ENCODE measurements around the gene LRRC10. TPM values are rescaled to one million over a fixed set of nuclear protein-coding genes. Genes with fewer than 3 reads are reported as not detected.

The LRRC10 gene
- total and polyA plus RNA-seq, 2 donors (not counting 3 experiments of a cell fraction or from before 2014, with no cell fraction given): not detected

DNA sequence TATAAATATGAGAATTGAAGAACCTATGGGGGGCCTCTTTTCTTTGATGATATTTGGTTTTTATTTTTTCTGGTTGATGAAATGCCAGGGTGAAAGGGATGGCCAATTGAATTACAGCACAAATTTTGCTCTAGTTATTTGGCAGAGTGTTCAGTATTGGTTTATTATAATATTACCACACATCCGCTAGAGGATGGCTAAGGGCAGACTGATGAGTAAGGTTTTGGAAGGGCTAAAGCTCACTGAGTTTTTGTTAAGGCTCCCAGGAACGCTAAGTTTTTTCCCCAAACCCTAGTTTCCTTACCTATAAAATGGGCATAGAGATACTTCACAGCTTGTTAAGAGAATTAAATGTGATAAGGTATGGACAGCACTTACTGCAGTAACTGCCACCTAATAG, 34.3 kb upstream of the LRRC10 start:
- dilution Hi-C loops (cut with MboI; ENCODE audit: extremely low pct_ligation_motif_present, low sequenced_read_pairs) (no loop called here), intact Hi-C loops (cut with micrococcal nuclease) (no loop called here)
- H3K9me1 ChIP-seq (replicated peaks; ENCODE audit: control insufficient read depth, extremely low read depth, insufficient read depth, low read length): no peaks in the 10 kb centered on the region
- TF ChIP-seq MYC (IDR thresholded peaks at IDR 0.05; ENCODE audit: low read depth, low read length): no peak
- no peak for TF ChIP-seq EZH2 (IDR thresholded peaks at IDR 0.05; ENCODE audit: borderline replicate concordance, low read depth, low read length, severe bottlenecking)
- no peak overlapping the region for H3K4me2 ChIP-seq (ENCODE audit: insufficient read depth, low read length)
- no peak for FAIRE-seq
- H3K9me3 ChIP-seq (replicated peaks; ENCODE audit: control insufficient read depth, insufficient read depth, low read length): no peaks in the 10 kb centered on the region
- H3K9ac ChIP-seq (replicated peaks; ENCODE audit: extremely low read depth, insufficient read depth, low read length): no peak overlapping the region
- H3K27ac ChIP-seq (ENCODE audit: insufficient read depth, low read depth, low read length): no peak overlapping the region
- no peaks in the 10 kb centered on the region for H3K36me3 ChIP-seq (ENCODE audit: control insufficient read depth in 2 of 2, extremely low read depth in 1 of 2, insufficient read depth in 2 of 2, low read length in 2 of 2)
- no peaks in the 10 kb centered on the region for H3K79me2 ChIP-seq (ENCODE audit: control insufficient read depth, insufficient read depth, low read length)
- H4K20me1 ChIP-seq (replicated peaks; ENCODE audit: control insufficient read depth, extremely low read depth, insufficient read depth, low read length): no peaks in the 10 kb centered on the region
- POLR2A ChIA-PET: no interaction called here
- CTCF ChIA-PET: interaction anchor here (1.3 to 1.4 kb wide), 2 partner anchors 22 to 287 kb away, joined by 3 to 4 read pairs; no protein-coding TSS in a partner anchor
- H2AFZ ChIP-seq (ENCODE audit: low read depth, low read length): no peak overlapping the region
- H3K4me1 ChIP-seq (ENCODE audit: control insufficient read depth, extremely low read depth, insufficient read depth, low read length): no peaks in the 10 kb centered on the region
- no TSS peak for BruUV-seq (replicated peaks)
- H3K27me3 ChIP-seq (ENCODE audit: control insufficient read depth in 2 of 2, insufficient read depth in 2 of 2, low read length in 2 of 2): peaks cover 0 to 3% of the 10 kb centered on the region in 2 experiments
- no peak for DNase-seq (ENCODE audit: low read depth, low spot score)
- H3K4me3 ChIP-seq (replicated peaks in 1 of 3; ENCODE audit: insufficient read depth in 1 of 3, low read depth in 1 of 3, low read length in 3 of 3): no peak overlapping the region

DNA sequence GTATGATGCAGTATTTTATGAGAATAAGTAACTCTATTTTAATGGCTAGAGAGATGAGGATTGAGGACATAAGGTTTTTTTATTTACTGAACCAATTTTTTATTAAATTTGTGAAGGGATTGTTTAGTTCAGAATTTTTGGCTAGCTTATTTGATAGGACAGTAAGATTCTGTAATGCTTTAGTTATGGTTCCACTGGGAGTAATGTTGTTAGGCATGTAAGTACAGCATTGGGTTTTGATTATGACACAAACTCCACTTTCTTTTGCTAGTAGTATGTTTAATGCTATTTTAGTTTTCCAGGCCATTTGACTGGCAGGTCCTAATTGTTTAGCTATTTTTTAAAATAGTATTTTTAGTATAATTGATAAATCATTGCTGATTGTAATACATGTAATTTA, 33.8 kb upstream of the LRRC10 start:
- H4K20me1 ChIP-seq (replicated peaks; ENCODE audit: control insufficient read depth, extremely low read depth, insufficient read depth, low read length): no peaks in the 10 kb centered on the region
- no TSS peak for BruUV-seq (replicated peaks)
- no peak overlapping the region for H3K4me2 ChIP-seq (ENCODE audit: insufficient read depth, low read length)
- ChIA-PET POLR2A (no interaction called here), CTCF (interaction anchor here (0.9 to 1.4 kb wide), 3 partner anchors 8 to 286 kb away, joined by 3 to 4 read pairs (median 3); no protein-coding TSS in a partner anchor)
- H3K9me3 ChIP-seq (replicated peaks; ENCODE audit: control insufficient read depth, insufficient read depth, low read length): no peaks in the 10 kb centered on the region
- no peaks in the 10 kb centered on the region for H3K4me1 ChIP-seq (ENCODE audit: control insufficient read depth, extremely low read depth, insufficient read depth, low read length)
- peaks cover 0 to 3% of the 10 kb centered on the region in 2 experiments for H3K27me3 ChIP-seq (ENCODE audit: control insufficient read depth in 2 of 2, insufficient read depth in 2 of 2, low read length in 2 of 2)
- dilution Hi-C loops (cut with MboI; ENCODE audit: extremely low pct_ligation_motif_present, low sequenced_read_pairs): no loop called here
- H3K9me1 ChIP-seq (replicated peaks; ENCODE audit: control insufficient read depth, extremely low read depth, insufficient read depth, low read length): no peaks in the 10 kb centered on the region
- FAIRE-seq (no peak), DNase-seq (ENCODE audit: low read depth, low spot score) (no peak)
- no peak overlapping the region for H3K27ac ChIP-seq (ENCODE audit: insufficient read depth, low read depth, low read length)
- no peaks in the 10 kb centered on the region for H3K79me2 ChIP-seq (ENCODE audit: control insufficient read depth, insufficient read depth, low read length)
- no peaks in the 10 kb centered on the region for H3K36me3 ChIP-seq (ENCODE audit: control insufficient read depth in 2 of 2, extremely low read depth in 1 of 2, insufficient read depth in 2 of 2, low read length in 2 of 2)
- H2AFZ ChIP-seq (ENCODE audit: low read depth, low read length): no peak overlapping the region
- H3K4me3 ChIP-seq (replicated peaks in 1 of 3; ENCODE audit: insufficient read depth in 1 of 3, low read depth in 1 of 3, low read length in 3 of 3): no peak overlapping the region
- intact Hi-C loops (cut with micrococcal nuclease): no loop called here
- H3K9ac ChIP-seq (replicated peaks; ENCODE audit: extremely low read depth, insufficient read depth, low read length): no peak overlapping the region
- TF ChIP-seq, protein P1, sequence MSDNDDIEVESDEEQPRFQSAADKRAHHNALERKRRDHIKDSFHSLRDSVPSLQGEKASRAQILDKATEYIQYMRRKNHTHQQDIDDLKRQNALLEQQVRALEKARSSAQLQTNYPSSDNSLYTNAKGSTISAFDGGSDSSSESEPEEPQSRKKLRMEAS (IDR thresholded peaks at IDR 0.05; ENCODE audit: insufficient read depth, insufficient read length): no peak
- TF ChIP-seq MYC (IDR thresholded peaks at IDR 0.05; ENCODE audit: low read depth, low read length) (no peak), GATA2 (IDR thresholded peaks at IDR 0.05; ENCODE audit: insufficient read depth, insufficient read length, low read depth, low read length) (no peak), POLR2AphosphoS5 (IDR thresholded peaks at IDR 0.05; ENCODE audit: insufficient read depth, low read depth, low read length) (no peak), FOS (IDR thresholded peaks at IDR 0.05; ENCODE audit: borderline replicate concordance, insufficient read depth, low read length) (no peak), JUN (IDR thresholded peaks at IDR 0.05; ENCODE audit: borderline replicate concordance, insufficient read depth, insufficient read length, low read depth) (no peak), EZH2 (IDR thresholded peaks at IDR 0.05; ENCODE audit: borderline replicate concordance, low read depth, low read length, severe bottlenecking) (no peak), POLR2A (IDR thresholded peaks at IDR 0.05; ENCODE audit: low read depth, low read length) (no peak)
- TF ChIP-seq, protein P2, sequence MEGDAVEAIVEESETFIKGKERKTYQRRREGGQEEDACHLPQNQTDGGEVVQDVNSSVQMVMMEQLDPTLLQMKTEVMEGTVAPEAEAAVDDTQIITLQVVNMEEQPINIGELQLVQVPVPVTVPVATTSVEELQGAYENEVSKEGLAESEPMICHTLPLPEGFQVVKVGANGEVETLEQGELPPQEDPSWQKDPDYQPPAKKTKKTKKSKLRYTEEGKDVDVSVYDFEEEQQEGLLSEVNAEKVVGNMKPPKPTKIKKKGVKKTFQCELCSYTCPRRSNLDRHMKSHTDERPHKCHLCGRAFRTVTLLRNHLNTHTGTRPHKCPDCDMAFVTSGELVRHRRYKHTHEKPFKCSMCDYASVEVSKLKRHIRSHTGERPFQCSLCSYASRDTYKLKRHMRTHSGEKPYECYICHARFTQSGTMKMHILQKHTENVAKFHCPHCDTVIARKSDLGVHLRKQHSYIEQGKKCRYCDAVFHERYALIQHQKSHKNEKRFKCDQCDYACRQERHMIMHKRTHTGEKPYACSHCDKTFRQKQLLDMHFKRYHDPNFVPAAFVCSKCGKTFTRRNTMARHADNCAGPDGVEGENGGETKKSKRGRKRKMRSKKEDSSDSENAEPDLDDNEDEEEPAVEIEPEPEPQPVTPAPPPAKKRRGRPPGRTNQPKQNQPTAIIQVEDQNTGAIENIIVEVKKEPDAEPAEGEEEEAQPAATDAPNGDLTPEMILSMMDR (IDR thresholded peaks at IDR 0.05; ENCODE audit: extremely low read depth in 1 of 2, insufficient read depth in 1 of 2, low read depth in 1 of 2, low read length in 2 of 2): no peak

Data from endothelial cell of umbilical vein (primary cell).